Lung (tissue), 12 donors: ENCODE data around the gene FCAMR. TPM values are rescaled to one million over a fixed set of nuclear protein-coding genes. Genes with fewer than 3 reads are reported as not detected.

Experiments
- ATAC-seq: fragments of 200-7000 bp; cut with Tn5 transposase; one replicate; pipeline ENCODE4 v1.9.1; 2020; ENCODE audit warnings: moderate number of reproducible peaks; ENCODE audit not compliant: insufficient read depth, low FRiP score
- DNase-seq, 3 donors: peaks; one replicate each; pipeline ENCODE4 v3.0.0-alpha.2; 2013 to 2017
- H3K27ac ChIP-seq, 2 donors: one replicate each; pipeline ENCODE4 v1.5.1; 2013; ENCODE audit warnings: mild to moderate bottlenecking in 2 of 2, moderate library complexity in 2 of 2, control low read depth in 1 of 2, inconsistent platforms in 1 of 2, low read depth in 1 of 2, low read length in 1 of 2
- H3K27me3 ChIP-seq, 3 donors: one replicate each; pipeline ENCODE4 v1.5.1; 2013; ENCODE audit warnings: low read length in 2 of 3; ENCODE audit not compliant: control insufficient read depth in 3 of 3, insufficient read depth in 3 of 3
- H3K36me3 ChIP-seq, 4 donors: one replicate each; pipeline ENCODE4 v1.5.1; 2013; ENCODE audit warnings: low read length in 4 of 4, mild to moderate bottlenecking in 1 of 4, moderate library complexity in 1 of 4; ENCODE audit not compliant: control insufficient read depth in 4 of 4, insufficient read depth in 4 of 4
- H3K4me1 ChIP-seq, 5 donors: one replicate each; pipeline ENCODE4 v1.5.1; 2013; ENCODE audit warnings: low read length in 5 of 5, mild to moderate bottlenecking in 2 of 5, moderate library complexity in 1 of 5; ENCODE audit not compliant: control insufficient read depth in 5 of 5, insufficient read depth in 5 of 5
- H3K4me3 ChIP-seq: one replicate; pipeline ENCODE4 v1.5.1; 2013; ENCODE audit warnings: mild to moderate bottlenecking, control low read depth, moderate library complexity
- H3K9ac ChIP-seq, 2 donors: one replicate each; pipeline ENCODE4 v1.5.1; 2013; ENCODE audit warnings: low read length in 2 of 2, control low read depth in 1 of 2; ENCODE audit not compliant: insufficient read depth in 1 of 2
- H3K9me3 ChIP-seq, 4 donors: one replicate each; pipeline ENCODE4 v1.5.1; 2013; ENCODE audit warnings: low read length in 3 of 4, mild to moderate bottlenecking in 1 of 4, moderate library complexity in 1 of 4; ENCODE audit not compliant: control insufficient read depth in 4 of 4, insufficient read depth in 3 of 4
- CTCF ChIP-seq: IDR thresholded peaks from 2 replicates; pipeline ENCODE4 v1.5.1; 2012; ENCODE audit warnings: mild to moderate bottlenecking; ENCODE audit errors: control extremely low read depth, extremely low read depth
- WGBS, 2 donors: extraction: QIAGEN DNeasy Blood & Tissue Kit; methylation state at CpG; one replicate each; pipeline ENCODE4 v1.1.7; 2013; 5-methylcytosine and 5-hydroxymethylcytosine counted together
- polyA plus RNA-seq, 2 donors: library from polyadenylated mRNA; stranded (reverse); fragments of 200-250 nt; gene quantifications; one replicate each; pipeline ENCODE4 v1.2.1, GENCODE V29; 2013
- total RNA-seq, 2 donors: library from RNA; depleted of rRNA in 1 of 2; stranded (reverse); fragments of >200 nt in 1 of 2; gene quantifications; one replicate each; pipeline ENCODE4 v1.2.1, GENCODE V29; 2014 to 2021
- donor health status: control.
- donor health status: control.
- donor health status: Bipolar disorder and iron deficiency.
- donor health status: healthy.
- donor health status: DM: yes; HTN: yes; CAD: no.

Gene FCAMR
- total and polyA plus RNA-seq, 4 donors: 0.18 to 0.40 TPM; not detected in 2

GRCh38 chr1:207003210-207003609 is 33.0 kb upstream of the FCAMR start:
- Histone ChIP-seq H3K9me3 (no peaks in the 10 kb centered on the region), H3K4me1 (peaks cover 0 to 8% (median 4%) of the 10 kb centered on the region in 5 donors), H3K36me3 (no peaks in the 10 kb centered on the region), H3K27me3 (no peaks in the 10 kb centered on the region), H3K27ac (peak overlapping the region in 1 of 2 donors; percentile 87), H3K9ac (no peak overlapping the region), H3K4me3 (no peak overlapping the region)
- no peak for ATAC-seq
- no peak for TF ChIP-seq CTCF
- WGBS, 2 donors: 66 to 91% methylated on average over 4 of the region's 4 CpGs
- no peak for DNase-seq

- Histone ChIP-seq H3K4me1 (peaks cover 0 to 8% (median 4%) of the 10 kb centered on the region in 5 donors), H3K36me3 (no peaks in the 10 kb centered on the region), H3K9ac (no peak overlapping the region), H3K4me3 (no peak overlapping the region), H3K27ac (peak overlapping the region in 1 of 2 donors; percentile 87), H3K9me3 (no peaks in the 10 kb centered on the region), H3K27me3 (peaks cover 0 to 3% (median 0%) of the 10 kb centered on the region in 3 donors)
- DNase-seq: peak; percentile 34 to 75 (median 68)
- no peak for TF ChIP-seq CTCF
- 44 to 58% methylated on average over 1 of the region's 1 CpG for WGBS, 2 donors
- ATAC-seq: peak; percentile 81
Measured at GRCh38 chr1:207002724-207003146, 32.5 kb upstream of the FCAMR start.

- 76 to 85% methylated on average over 5 of the region's 5 CpGs for WGBS, 2 donors
- TF ChIP-seq CTCF: no peak
- H3K9me3 ChIP-seq: no peaks in the 10 kb centered on the region
- peaks cover 0 to 8% (median 4%) of the 10 kb centered on the region in 5 donors for H3K4me1 ChIP-seq
- no peak for DNase-seq
- H3K4me3 ChIP-seq: no peak overlapping the region
- H3K9ac ChIP-seq: no peak overlapping the region
- no peaks in the 10 kb centered on the region for H3K36me3 ChIP-seq
- ATAC-seq: no peak
- peaks cover 0 to 3% (median 0%) of the 10 kb centered on the region in 3 donors for H3K27me3 ChIP-seq
- peak overlapping the region in 1 of 2 donors; percentile 88 for H3K27ac ChIP-seq
Measured at GRCh38 chr1:207001492-207002245, 31.4 kb upstream of the FCAMR start.
